ENCODE measurements around the gene HHAT. TPM values are rescaled to one million over a fixed set of nuclear protein-coding genes. Genes with fewer than 3 reads are reported as not detected.

Gene HHAT
- total RNA-seq, 1 experiment from 2014 or later = 3.0 TPM

DNA sequence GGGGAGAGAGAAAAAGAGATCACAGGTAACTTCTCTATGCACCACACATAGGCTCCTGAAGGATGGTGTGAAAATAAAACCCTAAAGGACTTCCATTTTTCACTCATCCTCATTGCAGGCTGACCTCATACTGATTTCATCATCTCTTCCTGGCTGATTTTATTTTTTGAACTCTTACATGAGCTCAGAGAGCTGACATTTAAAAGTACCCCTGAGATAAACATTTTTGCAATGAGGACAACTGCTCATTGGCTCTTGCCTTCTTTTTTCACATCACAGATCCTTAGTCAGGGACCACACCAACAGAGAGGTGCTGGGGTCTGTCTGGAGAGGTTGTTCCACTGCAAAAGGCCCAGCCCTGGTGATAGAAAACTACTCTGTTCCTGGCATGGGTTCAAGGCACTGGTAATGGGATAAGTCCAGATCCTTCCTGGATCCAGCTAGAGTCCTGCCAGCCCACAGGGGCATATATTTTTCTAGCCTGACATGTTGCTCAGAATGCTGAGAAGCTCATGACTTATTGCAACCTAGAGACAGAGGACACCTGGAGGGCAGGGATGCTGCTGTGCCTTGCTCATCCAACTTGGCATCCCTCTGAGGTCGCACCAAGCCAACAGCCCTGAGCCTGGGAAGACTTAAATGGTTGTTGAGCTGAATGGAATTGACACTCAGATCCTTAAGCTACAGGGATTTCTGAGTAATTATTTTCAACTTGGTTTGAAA lies 360.0 kb downstream of the HHAT start:
- H3K9me3 ChIP-seq (ENCODE audit: low read depth, low read length, poor library complexity, severe bottlenecking) = no peaks in the 10 kb centered on the region
- ChIA-PET CTCF (no interaction called here), POLR2A (ENCODE audit: low non-redundant PET) (no interaction called here)
- intact Hi-C loops (cut with micrococcal nuclease; ENCODE audit: unreplicated experiment) = no loop called here
- H3K36me3 ChIP-seq (ENCODE audit: insufficient read depth, low read length, poor library complexity, severe bottlenecking) = no peaks in the 10 kb centered on the region
- TF ChIP-seq, protein P1, sequence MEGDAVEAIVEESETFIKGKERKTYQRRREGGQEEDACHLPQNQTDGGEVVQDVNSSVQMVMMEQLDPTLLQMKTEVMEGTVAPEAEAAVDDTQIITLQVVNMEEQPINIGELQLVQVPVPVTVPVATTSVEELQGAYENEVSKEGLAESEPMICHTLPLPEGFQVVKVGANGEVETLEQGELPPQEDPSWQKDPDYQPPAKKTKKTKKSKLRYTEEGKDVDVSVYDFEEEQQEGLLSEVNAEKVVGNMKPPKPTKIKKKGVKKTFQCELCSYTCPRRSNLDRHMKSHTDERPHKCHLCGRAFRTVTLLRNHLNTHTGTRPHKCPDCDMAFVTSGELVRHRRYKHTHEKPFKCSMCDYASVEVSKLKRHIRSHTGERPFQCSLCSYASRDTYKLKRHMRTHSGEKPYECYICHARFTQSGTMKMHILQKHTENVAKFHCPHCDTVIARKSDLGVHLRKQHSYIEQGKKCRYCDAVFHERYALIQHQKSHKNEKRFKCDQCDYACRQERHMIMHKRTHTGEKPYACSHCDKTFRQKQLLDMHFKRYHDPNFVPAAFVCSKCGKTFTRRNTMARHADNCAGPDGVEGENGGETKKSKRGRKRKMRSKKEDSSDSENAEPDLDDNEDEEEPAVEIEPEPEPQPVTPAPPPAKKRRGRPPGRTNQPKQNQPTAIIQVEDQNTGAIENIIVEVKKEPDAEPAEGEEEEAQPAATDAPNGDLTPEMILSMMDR (conservative IDR thresholded peaks at IDR 0.05; ENCODE audit: low read depth, low read length) = no peak
- no peak for TF ChIP-seq EZH2 (IDR thresholded peaks at IDR 0.05; ENCODE audit: borderline replicate concordance, low read depth, low read length, poor library complexity, severe bottlenecking)
- peaks cover 9% of the 10 kb centered on the region for H3K27me3 ChIP-seq (replicated peaks; ENCODE audit: insufficient read depth, low read depth, low read length, poor library complexity)
- no peaks in the 10 kb centered on the region for H3K4me1 ChIP-seq (ENCODE audit: insufficient read depth, low read length, poor library complexity, severe bottlenecking)
- no TSS peak for BruUV-seq (replicated peaks)
- H3K27ac ChIP-seq (ENCODE audit: low read depth, low read length, poor library complexity, severe bottlenecking) = no peak overlapping the region
- no peak for DNase-seq (ENCODE audit: low spot score)
- H3K4me3 ChIP-seq (ENCODE audit: low read depth, low read length, poor library complexity, severe bottlenecking) = no peak overlapping the region

DNA sequence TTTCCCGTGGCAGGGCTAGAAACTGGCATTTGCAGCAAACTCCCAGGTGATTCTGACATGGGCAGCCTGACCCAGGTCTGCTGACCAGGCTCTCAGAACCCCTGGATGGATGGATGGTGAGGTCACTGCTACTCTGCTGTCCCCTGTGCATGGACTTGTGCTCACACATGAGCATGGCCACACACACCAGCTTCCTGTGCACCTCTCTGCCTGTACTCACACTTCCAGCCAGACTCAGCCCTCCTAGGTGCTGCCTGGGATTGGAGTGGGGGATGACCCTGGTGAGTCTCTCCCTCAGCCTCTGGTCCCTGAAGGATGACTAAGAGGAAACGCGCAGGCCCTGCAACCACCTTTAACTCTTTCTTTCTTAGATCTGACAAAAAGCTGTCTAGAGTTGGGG lies 361.1 kb downstream of the HHAT start:
- H3K4me1 ChIP-seq (ENCODE audit: insufficient read depth, low read length, poor library complexity, severe bottlenecking) = no peaks in the 10 kb centered on the region
- H3K27me3 ChIP-seq (replicated peaks; ENCODE audit: insufficient read depth, low read depth, low read length, poor library complexity) = peaks cover 11% of the 10 kb centered on the region
- ChIA-PET CTCF (no interaction called here), POLR2A (ENCODE audit: low non-redundant PET) (no interaction called here)
- H3K36me3 ChIP-seq (ENCODE audit: insufficient read depth, low read length, poor library complexity, severe bottlenecking) = no peaks in the 10 kb centered on the region
- no peak overlapping the region for H3K27ac ChIP-seq (ENCODE audit: low read depth, low read length, poor library complexity, severe bottlenecking)
- no peaks in the 10 kb centered on the region for H3K9me3 ChIP-seq (ENCODE audit: low read depth, low read length, poor library complexity, severe bottlenecking)
- TF ChIP-seq EZH2 (IDR thresholded peaks at IDR 0.05; ENCODE audit: borderline replicate concordance, low read depth, low read length, poor library complexity, severe bottlenecking) = no peak
- TF ChIP-seq, protein P1 (conservative IDR thresholded peaks at IDR 0.05; ENCODE audit: low read depth, low read length) = no peak
- no peak overlapping the region for H3K4me3 ChIP-seq (ENCODE audit: low read depth, low read length, poor library complexity, severe bottlenecking)
- intact Hi-C loops (cut with micrococcal nuclease; ENCODE audit: unreplicated experiment) = no loop called here
- BruUV-seq (replicated peaks) = no TSS peak
- no peak for DNase-seq (ENCODE audit: low spot score)

DNA sequence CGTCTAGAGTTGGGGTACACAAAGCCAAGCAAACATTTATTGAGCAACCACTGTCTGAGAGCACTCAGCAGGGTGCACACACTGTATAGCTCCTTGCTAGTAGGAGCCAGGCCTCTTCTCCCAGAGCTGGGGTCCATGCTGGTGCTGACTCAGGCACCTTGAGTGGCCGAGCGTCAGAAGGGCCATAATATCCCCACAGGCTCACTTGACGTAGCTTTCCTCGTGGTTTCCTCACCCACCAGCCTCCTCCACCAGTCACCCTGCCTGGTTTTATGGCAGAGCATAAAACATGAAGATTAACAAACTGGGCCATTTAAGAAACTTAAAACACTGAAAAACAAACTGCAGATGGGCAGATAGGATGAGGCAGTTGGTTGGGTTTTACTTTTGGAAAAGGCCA lies 361.5 kb downstream of the HHAT start:
- CTCF ChIA-PET = no interaction called here

More for the DNA sequence above, 361.5 kb downstream of the HHAT start:
- intact Hi-C loops (cut with micrococcal nuclease; ENCODE audit: unreplicated experiment) = no loop called here
- Histone ChIP-seq H3K27ac (ENCODE audit: low read depth, low read length, poor library complexity, severe bottlenecking) (no peak overlapping the region), H3K36me3 (ENCODE audit: insufficient read depth, low read length, poor library complexity, severe bottlenecking) (no peaks in the 10 kb centered on the region), H3K4me3 (ENCODE audit: low read depth, low read length, poor library complexity, severe bottlenecking) (no peak overlapping the region), H3K4me1 (ENCODE audit: insufficient read depth, low read length, poor library complexity, severe bottlenecking) (no peaks in the 10 kb centered on the region), H3K9me3 (ENCODE audit: low read depth, low read length, poor library complexity, severe bottlenecking) (no peaks in the 10 kb centered on the region), H3K27me3 (replicated peaks; ENCODE audit: insufficient read depth, low read depth, low read length, poor library complexity) (peaks cover 13% of the 10 kb centered on the region)
- POLR2A ChIA-PET (ENCODE audit: low non-redundant PET) = no interaction called here
- BruUV-seq (replicated peaks) = no TSS peak
- TF ChIP-seq EZH2 (IDR thresholded peaks at IDR 0.05; ENCODE audit: borderline replicate concordance, low read depth, low read length, poor library complexity, severe bottlenecking) = no peak
- TF ChIP-seq, protein P1 (conservative IDR thresholded peaks at IDR 0.05; ENCODE audit: low read depth, low read length) = no peak
- no peak for DNase-seq (ENCODE audit: low spot score)
